WI38 (cell line): Measurements from ENCODE around the gene WDR41.

Source experiments
- H3K4me3 ChIP-seq: 2 replicates; pipeline ENCODE4 v1.5.1; 2011; ENCODE audit warnings: low read depth, mild to moderate bottlenecking, control low read depth, low read length
- CTCF ChIP-seq: IDR thresholded peaks from 2 replicates; pipeline ENCODE4 v1.5.1; 2012; ENCODE audit warnings: low read depth, mild to moderate bottlenecking, control low read depth, low read length

The WDR41 gene

GRCh38 chr5:77420940-77421339 lies 71.2 kb downstream of the WDR41 start:
- no peak for TF ChIP-seq CTCF
- H3K4me3 ChIP-seq = no peak overlapping the region

- TF ChIP-seq CTCF = no peak
- no peak overlapping the region for H3K4me3 ChIP-seq
Observed at GRCh38 chr5:77419644-77420582, 72.2 kb downstream of the WDR41 start.

- TF ChIP-seq CTCF = no peak
- no peak overlapping the region for H3K4me3 ChIP-seq
Observed at GRCh38 chr5:77418601-77419581, 73.2 kb downstream of the WDR41 start.

GRCh38 chr5:77418162-77418561 lies 74.0 kb downstream of the WDR41 start:
- TF ChIP-seq CTCF = no peak

GRCh38 chr5:77413049-77413448 lies 79.1 kb downstream of the WDR41 start:
- TF ChIP-seq CTCF = no peak
- no peak overlapping the region for H3K4me3 ChIP-seq

More at GRCh38 chr5:77418162-77418561, 74.0 kb downstream of the WDR41 start:
- H3K4me3 ChIP-seq = no peak overlapping the region

GRCh38 chr5:77409870-77410621 lies 82.1 kb downstream of the WDR41 start:
- no peak for TF ChIP-seq CTCF
- no peak overlapping the region for H3K4me3 ChIP-seq
